ENCODE results near the gene KHK. TPM values are rescaled to one million over a fixed set of nuclear protein-coding genes. Genes with fewer than 3 reads are reported as not detected.
A peak's percentile ranks its signal among the peaks of the same experiment; 100 is the strongest.

The KHK gene
- polyA plus RNA-seq, 1 of the 3 experiments (the other 2 are of a cell fraction), result 10.3 TPM

DNA sequence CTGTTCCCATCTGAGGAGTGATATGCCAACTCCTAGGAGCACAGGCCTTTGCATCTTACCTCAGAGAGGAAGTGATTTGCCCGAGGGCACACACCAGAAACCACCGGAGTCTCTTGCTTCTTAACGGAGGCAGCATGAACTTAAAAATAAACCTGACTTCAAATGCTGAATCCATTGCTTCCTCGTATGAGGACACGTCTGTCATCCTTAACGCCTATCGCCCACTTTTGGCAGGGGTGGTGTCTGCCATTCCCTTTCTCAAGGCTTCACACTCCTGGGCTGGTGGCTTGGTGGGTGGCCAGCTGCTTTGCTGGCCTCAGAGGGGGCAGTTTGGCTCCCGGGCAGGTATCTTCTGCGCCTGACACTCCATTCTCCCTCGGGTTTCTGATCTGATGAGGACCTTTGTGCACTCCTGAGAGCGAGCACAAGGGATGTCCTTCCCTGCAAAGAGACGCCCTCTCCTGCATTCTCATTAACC is 48.9 kb downstream of the KHK start:
- ChIA-PET POLR2A (interaction anchor here (2.6 kb wide), 1 partner anchor 12 kb away, joined by 18 read pairs; the partner anchor contains the start of gene ABHD1), CTCF (interaction anchor here (4.8 to 6.3 kb wide), 2 partner anchors 36 to 56 kb away, joined by 29 to 43 read pairs; no protein-coding TSS in a partner anchor)
- Histone ChIP-seq H2AFZ (ENCODE audit: low read depth) (0 out of 2 replicates have a peak overlapping the region, but pooled peaks have one; percentile 27), H3K9me3 (no peaks in the 10 kb centered on the region), H4K20me1 (ENCODE audit: insufficient read depth) (peaks cover 9% of the 10 kb centered on the region; the same call in 1 of the 2 replicates), H3K4me2 (no peak overlapping the region), H3K9ac (no peak overlapping the region), H3K27ac (ENCODE audit: low read depth in 2 of 2, low read length in 1 of 2) (no peak overlapping the region), H3K4me1 (ENCODE audit: control insufficient read depth in 1 of 2, insufficient read depth in 2 of 2, low read depth in 1 of 2, low read length in 1 of 2) (peaks cover 7 to 14% of the 10 kb centered on the region in 2 experiments; a peak in 3 of 4 replicates), H3K79me2 (ENCODE audit: insufficient read depth) (peaks cover 21% of the 10 kb centered on the region), H3K9me2 (no peaks in the 10 kb centered on the region), H3F3A (replicated peaks; ENCODE audit: insufficient read depth) (no peaks in the 10 kb centered on the region), H3K4me3 (ENCODE audit: low read depth in 2 of 2, low read length in 1 of 2) (no peak overlapping the region), H3K27me3 (ENCODE audit: insufficient read depth) (0 out of 2 replicates have a peak, but pooled peaks cover 13% of the 10 kb centered on the region), H3K36me3 (replicated peaks in 1 of 2; ENCODE audit: control insufficient read depth in 1 of 2, insufficient read depth in 2 of 2, low read length in 1 of 2) (peaks cover 9 to 22% of the 10 kb centered on the region in 2 experiments)
- no peak for DNase-seq
- WGBS (ENCODE audit: low lambda C conversion rate), result 95% methylated on average over 11 of the region's 12 CpGs
- TF ChIP-seq POLR2AphosphoS5 (IDR thresholded peaks at IDR 0.05; ENCODE audit: low read depth, low read length) (no peak), TEAD4 (IDR thresholded peaks at IDR 0.05; ENCODE audit: borderline replicate concordance, insufficient read depth) (no peak), EP300 (IDR thresholded peaks at IDR 0.05; ENCODE audit: borderline replicate concordance in 1 of 2, low read depth in 1 of 2, low read length in 1 of 2) (no peak), NFIC (IDR thresholded peaks at IDR 0.05; ENCODE audit: borderline replicate concordance) (no peak), NRF1 (IDR thresholded peaks at IDR 0.05; ENCODE audit: low read depth, low read length) (no peak), YY1 (IDR thresholded peaks at IDR 0.05; ENCODE audit: low read depth) (no peak), GATA2 (CRISPR knock-in tag; IDR thresholded peaks at IDR 0.05) (no peak), RFX5 (IDR thresholded peaks at IDR 0.05; ENCODE audit: low read length) (no peak), SIN3A (IDR thresholded peaks at IDR 0.05; ENCODE audit: borderline replicate concordance, low read depth, low read length) (no peak), RAD21 (IDR thresholded peaks at IDR 0.05; ENCODE audit: low read length) (no peak), JUND (IDR thresholded peaks at IDR 0.05) (no peak), FOSL2 (IDR thresholded peaks at IDR 0.05; ENCODE audit: borderline replicate concordance, low read depth) (no peak), EZH2phosphoT487 (IDR thresholded peaks at IDR 0.05; ENCODE audit: borderline replicate concordance, low read depth) (no peak), RXRA (IDR thresholded peaks at IDR 0.05; ENCODE audit: borderline replicate concordance, low read depth) (no peak), ELF1 (IDR thresholded peaks at IDR 0.05) (no peak), MAX (IDR thresholded peaks at IDR 0.05; ENCODE audit: low read depth) (no peak), RCOR1 (IDR thresholded peaks at IDR 0.05; ENCODE audit: low read length) (no peak)
- TF ChIP-seq, protein P1, sequence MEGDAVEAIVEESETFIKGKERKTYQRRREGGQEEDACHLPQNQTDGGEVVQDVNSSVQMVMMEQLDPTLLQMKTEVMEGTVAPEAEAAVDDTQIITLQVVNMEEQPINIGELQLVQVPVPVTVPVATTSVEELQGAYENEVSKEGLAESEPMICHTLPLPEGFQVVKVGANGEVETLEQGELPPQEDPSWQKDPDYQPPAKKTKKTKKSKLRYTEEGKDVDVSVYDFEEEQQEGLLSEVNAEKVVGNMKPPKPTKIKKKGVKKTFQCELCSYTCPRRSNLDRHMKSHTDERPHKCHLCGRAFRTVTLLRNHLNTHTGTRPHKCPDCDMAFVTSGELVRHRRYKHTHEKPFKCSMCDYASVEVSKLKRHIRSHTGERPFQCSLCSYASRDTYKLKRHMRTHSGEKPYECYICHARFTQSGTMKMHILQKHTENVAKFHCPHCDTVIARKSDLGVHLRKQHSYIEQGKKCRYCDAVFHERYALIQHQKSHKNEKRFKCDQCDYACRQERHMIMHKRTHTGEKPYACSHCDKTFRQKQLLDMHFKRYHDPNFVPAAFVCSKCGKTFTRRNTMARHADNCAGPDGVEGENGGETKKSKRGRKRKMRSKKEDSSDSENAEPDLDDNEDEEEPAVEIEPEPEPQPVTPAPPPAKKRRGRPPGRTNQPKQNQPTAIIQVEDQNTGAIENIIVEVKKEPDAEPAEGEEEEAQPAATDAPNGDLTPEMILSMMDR (IDR thresholded peaks at IDR 0.05), result no peak
- TF ChIP-seq, protein P2, sequence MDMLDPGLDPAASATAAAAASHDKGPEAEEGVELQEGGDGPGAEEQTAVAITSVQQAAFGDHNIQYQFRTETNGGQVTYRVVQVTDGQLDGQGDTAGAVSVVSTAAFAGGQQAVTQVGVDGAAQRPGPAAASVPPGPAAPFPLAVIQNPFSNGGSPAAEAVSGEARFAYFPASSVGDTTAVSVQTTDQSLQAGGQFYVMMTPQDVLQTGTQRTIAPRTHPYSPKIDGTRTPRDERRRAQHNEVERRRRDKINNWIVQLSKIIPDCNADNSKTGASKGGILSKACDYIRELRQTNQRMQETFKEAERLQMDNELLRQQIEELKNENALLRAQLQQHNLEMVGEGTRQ (IDR thresholded peaks at IDR 0.05; ENCODE audit: borderline replicate concordance, low read depth, low read length), result no peak

Measured in SK-N-SH (cell line).